HG03342 (cell line): Measurements from ENCODE around the gene BRAT1.
A peak's percentile ranks its signal among the peaks of the same experiment; 100 is the strongest.
"Not testable (repeated sequence)": the region's sequence is repeated elsewhere in the genome, so short reads cannot be mapped to it uniquely, and the experiment has no call there.

ENCODE experiments used
- ATAC-seq: cut with Tn5 transposase; IDR thresholded peaks from one replicate; pipeline ENCODE4 v1.9.1; 2021; ENCODE audit warnings: mild to moderate bottlenecking, moderate library complexity; ENCODE audit not compliant: unreplicated experiment

Gene BRAT1

DNA sequence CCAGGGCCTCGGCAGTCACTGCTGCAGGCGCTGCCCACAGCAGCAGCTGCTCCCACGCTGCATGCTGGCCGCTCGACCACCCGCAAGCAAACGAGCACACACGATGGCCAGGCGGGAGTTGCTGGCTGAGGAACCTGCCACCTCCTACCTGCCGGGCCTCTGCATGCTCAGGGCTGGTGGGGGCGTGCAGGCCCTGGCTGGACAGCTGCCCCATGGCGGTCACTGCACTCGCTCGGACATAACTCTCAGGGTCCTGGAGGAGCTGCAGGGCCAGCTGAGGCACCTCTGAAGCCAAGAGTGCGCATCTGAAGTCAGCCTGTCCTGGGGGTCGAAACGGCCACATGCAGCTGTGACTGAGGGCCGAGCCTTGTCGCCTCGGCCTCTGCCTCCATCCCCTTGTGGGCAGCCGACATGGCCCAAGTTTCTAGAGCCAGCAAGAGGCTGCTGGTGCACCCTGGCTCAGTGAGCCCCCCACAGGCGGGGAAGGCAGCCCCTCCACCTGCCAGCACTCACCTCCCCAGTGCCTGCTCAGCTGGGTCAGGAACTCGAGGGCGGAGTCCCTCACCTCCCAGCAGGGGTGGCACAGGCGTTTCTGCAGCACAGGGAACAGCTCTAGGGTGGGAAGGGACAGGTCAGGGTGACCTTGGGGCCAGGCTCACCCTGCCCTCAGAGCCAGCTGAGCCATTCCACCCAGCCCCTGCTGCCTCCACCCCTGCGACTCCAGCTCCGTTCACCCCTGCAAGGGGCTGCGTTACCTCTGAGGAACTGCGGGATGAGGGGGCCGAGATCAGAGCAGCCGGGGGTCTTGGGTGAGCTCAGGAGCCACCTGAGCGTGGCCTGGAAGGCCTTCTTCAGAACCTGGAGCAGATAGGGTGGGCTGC is 16.1 kb downstream of the BRAT1 start:
- ATAC-seq: no peak

DNA sequence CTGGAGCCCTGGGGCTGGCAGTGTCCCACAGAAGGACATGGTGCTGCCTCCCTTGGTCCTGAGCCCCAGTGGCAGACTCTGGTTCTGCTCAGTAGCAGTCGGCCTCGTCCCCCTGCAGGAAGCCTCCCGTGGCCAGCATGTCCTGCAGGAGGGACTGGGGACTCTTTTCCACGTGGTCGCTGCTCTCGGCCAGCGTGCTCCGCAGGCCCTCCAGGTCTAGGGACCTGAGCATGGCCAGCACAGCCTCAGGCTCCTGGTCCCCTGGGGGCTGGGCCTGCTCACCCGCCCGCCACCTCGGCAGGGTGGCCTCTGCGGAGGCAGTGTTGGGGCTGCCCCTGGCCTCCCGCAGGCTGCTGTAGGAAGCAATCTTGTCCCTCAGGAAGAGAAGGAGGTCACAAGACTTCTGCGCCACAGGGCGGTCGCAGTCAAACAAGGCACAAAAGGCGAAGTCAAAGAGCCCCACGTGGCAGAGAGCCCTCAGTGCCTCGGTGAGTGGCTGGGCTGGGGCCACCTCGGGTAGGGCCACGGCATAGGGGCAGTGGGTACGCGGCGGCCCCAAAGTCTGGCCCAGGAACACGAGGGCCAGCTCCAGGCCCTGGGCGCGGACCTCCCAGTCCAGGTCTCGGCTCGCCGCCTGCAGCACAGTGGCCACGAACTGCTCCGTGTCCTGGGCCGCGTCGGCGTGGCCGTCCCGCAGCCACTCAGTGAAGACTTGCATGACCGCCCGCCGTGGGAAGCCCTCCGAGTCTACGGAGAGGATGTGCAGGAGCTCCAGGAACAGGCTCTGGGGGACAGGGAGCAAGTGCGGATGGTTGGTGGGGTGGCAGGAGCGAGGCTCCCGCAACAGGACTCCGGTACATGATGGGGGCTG is 17.1 kb downstream of the BRAT1 start:
- no peak for ATAC-seq

DNA sequence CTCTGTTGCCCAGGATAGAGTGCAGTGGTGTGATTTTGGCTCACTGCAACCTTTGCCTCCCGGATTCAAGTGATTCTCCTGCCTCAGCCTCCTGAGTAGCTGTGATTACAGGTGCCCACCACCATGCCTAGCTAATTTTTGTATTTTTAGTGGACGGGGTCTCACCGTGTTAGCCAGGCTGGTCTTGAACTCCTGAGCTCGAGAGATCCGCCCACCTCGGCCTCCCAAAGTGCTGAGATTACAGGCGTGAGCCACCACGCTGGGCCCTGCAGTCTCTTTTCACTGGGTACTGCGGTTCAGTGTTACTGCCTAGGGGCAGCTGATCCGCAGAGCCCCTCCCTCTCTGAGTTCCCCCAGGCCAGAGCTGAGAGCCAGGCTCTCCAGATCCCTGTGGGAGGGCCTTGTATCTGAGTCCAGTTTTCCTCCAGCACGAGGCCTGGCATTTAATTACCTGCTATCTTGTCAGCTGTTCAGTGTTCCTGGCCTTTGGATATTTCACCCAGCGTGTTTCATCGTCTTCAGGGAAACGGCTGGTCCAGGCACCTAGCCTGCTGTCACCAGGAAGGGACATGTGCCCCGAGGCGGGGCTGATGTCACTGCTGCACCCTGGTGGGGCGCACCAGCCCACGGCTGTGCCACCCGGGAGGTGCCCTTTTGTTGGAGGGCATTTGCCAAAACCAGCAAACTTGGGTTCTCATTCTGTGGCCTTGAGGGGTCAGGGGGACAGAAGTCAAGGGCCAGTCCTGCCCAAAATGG is 19.3 kb downstream of the BRAT1 start:
- not testable (repeated sequence) for ATAC-seq

GRCh38 chr7:2534214-2534613 is 21.1 kb downstream of the BRAT1 start:
- ATAC-seq: not testable (repeated sequence)

GRCh38 chr7:2533566-2533965 is 21.8 kb downstream of the BRAT1 start:
- ATAC-seq: not testable (repeated sequence)

DNA sequence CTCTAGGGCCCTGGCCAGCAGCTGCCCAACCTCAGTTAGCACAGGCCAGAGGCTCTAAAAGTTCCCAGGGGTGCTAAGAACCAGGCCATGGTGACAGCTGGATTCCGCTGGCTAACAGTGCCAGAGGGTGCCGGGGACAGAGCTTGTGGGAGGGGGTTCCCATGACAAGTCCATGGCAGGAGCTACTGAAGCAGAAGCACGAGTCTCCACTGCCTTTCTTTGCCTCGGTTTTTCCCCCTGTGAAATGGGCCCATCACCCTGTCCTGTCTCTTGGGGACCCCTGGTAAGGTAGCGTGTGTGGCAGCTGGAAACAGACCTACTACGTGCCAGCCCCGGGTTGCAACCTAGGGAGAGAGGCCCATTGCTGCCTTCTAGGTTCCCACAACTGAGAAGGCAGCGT is 22.5 kb downstream of the BRAT1 start:
- not testable (repeated sequence) for ATAC-seq

GRCh38 chr7:2532199-2532772 is 23.0 kb downstream of the BRAT1 start:
- ATAC-seq: not testable (repeated sequence)

GRCh38 chr7:2531796-2532110 is 23.6 kb downstream of the BRAT1 start:
- not testable (repeated sequence) for ATAC-seq

- ATAC-seq: not testable (repeated sequence)
Observed at GRCh38 chr7:2530994-2531795, 24.1 kb downstream of the BRAT1 start.

GRCh38 chr7:2530071-2530987 is 25.0 kb downstream of the BRAT1 start:
- peak; percentile 39 for ATAC-seq

GRCh38 chr7:2529161-2530070 is 25.9 kb downstream of the BRAT1 start:
- no peak for ATAC-seq

GRCh38 chr7:2528481-2529095 is 26.7 kb downstream of the BRAT1 start:
- ATAC-seq: no peak

DNA sequence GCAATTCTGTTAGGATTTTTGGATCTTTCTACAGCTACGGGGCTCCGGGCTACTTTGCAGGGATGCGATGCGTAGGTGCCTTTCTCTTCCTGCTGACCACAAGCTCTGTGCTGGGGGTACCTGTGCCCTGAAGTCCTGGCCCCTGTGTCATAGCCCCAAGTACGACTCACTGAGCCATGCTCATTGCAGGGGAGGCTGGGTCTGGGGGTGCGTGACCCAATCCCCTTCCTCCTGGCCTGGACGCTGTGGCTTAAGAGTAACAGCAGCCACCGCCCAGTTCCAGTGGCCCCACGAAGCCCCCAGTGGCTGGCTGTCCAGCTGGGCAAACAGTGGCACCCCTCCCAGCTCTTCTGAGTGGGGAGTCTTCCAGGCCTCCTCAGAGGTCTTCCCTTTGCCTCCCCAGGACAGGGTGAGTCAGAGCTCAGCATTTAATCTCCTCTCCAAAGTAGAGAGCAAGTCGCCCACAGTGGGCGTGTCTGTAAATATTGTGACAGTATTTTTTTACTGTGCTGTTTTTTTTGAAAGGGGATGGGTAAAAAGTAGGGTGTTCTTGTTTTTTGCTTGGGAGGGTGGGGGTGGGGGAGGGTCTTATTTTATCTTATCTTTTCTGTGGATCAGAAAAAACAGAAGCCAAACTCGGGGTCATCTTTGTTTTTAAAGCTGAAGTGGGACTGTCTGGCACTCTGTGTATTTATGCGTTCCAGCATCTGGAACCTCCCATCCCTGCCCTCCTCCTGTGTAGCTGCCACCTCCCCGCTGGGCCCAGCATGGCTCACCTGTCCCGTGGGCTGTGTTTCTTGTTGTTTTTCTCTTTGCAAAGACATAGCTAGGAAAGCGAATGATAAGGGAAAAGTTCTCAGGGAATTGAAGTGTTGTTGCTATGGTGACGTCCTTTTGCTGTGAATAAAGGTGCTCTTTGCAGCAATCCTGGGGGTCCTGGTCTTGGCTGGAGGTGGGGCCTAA is 27.5 kb downstream of the BRAT1 start:
- no peak for ATAC-seq

DNA sequence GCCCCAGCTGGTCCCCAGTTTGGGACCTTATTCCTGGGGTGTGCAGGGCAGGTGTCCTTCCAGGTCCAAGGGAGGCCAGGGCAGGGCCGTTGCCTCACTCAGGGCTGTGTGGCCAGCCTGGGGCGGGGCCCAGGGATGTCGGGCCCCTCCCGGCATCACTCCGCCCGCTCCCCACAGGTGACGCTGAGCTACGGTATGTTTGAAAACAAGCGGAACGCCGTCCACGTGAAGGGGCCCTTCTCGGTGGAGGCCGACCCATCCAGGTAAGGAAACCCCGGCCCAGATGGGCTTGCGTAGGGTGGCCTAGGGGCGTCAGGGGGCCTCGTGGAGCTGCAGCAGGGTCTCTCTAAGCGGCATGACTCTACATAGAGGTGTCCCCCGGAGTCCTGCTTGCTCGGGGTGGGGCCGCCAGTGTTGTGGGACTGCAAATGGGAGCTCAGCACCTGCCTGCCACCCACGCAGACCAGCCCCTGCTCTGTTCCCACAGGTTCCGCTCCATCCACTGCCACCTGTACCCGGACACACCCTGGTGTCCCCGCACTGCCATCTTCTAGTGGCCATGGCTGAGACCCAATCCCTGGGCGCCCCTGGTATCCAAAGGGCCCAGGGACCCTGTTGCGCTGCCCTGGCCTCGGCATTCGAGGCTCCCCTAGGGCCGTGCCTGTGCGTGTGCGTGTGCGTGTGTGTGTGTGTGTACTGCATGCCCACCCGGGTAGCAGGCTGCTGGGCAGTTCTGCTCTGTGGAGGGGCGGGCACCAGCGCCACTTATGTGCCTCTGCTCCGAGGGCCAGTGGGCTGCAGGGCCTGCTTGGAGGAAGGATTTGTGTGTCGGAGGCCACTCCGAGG is 28.4 kb downstream of the BRAT1 start:
- no peak for ATAC-seq
